ENCODE measurements around the gene IL3. TPM values are rescaled to one million over a fixed set of nuclear protein-coding genes. Genes with fewer than 3 reads are reported as not detected.

IL3 gene
- total and polyA plus RNA-seq, 2 experiments from 2014 or later: not detected

GRCh38 chr5:132046880-132047299 is 13.6 kb upstream of the IL3 start:
- H3K4me3 ChIP-seq: no peak overlapping the region
- H4K20me1 ChIP-seq (replicated peaks; ENCODE audit: insufficient read depth): no peaks in the 10 kb centered on the region
- DNase-seq (ENCODE audit: low spot score) (no peak), ATAC-seq (0 out of 3 replicates have a peak, but pooled peaks have one; percentile 29)
- Mint-ChIP-seq H3K27me3 (ENCODE audit: insufficient read depth, low read depth, poor library complexity) (no peaks in the 10 kb centered on the region), H3K4me1 (peaks cover 15% of the 10 kb centered on the region), H3K9me3 (no peaks in the 10 kb centered on the region), H3K36me3 (ENCODE audit: low read depth) (no peaks in the 10 kb centered on the region), H3K27ac (no peak overlapping the region), H3K4me3 (no peak overlapping the region)
- no peak overlapping the region for H2AFZ ChIP-seq
- H3K4me1 ChIP-seq (ENCODE audit: insufficient read depth): 0 out of 2 replicates have a peak, but pooled peaks cover 14% of the 10 kb centered on the region
- no peak for TF ChIP-seq CREB1 (CRISPR knock-in tag; IDR thresholded peaks at IDR 0.05; ENCODE audit: low read depth)
- TF ChIP-seq ZNF114 (CRISPR knock-in tag; IDR thresholded peaks at IDR 0.05): no peak
- TF ChIP-seq, protein P1, sequence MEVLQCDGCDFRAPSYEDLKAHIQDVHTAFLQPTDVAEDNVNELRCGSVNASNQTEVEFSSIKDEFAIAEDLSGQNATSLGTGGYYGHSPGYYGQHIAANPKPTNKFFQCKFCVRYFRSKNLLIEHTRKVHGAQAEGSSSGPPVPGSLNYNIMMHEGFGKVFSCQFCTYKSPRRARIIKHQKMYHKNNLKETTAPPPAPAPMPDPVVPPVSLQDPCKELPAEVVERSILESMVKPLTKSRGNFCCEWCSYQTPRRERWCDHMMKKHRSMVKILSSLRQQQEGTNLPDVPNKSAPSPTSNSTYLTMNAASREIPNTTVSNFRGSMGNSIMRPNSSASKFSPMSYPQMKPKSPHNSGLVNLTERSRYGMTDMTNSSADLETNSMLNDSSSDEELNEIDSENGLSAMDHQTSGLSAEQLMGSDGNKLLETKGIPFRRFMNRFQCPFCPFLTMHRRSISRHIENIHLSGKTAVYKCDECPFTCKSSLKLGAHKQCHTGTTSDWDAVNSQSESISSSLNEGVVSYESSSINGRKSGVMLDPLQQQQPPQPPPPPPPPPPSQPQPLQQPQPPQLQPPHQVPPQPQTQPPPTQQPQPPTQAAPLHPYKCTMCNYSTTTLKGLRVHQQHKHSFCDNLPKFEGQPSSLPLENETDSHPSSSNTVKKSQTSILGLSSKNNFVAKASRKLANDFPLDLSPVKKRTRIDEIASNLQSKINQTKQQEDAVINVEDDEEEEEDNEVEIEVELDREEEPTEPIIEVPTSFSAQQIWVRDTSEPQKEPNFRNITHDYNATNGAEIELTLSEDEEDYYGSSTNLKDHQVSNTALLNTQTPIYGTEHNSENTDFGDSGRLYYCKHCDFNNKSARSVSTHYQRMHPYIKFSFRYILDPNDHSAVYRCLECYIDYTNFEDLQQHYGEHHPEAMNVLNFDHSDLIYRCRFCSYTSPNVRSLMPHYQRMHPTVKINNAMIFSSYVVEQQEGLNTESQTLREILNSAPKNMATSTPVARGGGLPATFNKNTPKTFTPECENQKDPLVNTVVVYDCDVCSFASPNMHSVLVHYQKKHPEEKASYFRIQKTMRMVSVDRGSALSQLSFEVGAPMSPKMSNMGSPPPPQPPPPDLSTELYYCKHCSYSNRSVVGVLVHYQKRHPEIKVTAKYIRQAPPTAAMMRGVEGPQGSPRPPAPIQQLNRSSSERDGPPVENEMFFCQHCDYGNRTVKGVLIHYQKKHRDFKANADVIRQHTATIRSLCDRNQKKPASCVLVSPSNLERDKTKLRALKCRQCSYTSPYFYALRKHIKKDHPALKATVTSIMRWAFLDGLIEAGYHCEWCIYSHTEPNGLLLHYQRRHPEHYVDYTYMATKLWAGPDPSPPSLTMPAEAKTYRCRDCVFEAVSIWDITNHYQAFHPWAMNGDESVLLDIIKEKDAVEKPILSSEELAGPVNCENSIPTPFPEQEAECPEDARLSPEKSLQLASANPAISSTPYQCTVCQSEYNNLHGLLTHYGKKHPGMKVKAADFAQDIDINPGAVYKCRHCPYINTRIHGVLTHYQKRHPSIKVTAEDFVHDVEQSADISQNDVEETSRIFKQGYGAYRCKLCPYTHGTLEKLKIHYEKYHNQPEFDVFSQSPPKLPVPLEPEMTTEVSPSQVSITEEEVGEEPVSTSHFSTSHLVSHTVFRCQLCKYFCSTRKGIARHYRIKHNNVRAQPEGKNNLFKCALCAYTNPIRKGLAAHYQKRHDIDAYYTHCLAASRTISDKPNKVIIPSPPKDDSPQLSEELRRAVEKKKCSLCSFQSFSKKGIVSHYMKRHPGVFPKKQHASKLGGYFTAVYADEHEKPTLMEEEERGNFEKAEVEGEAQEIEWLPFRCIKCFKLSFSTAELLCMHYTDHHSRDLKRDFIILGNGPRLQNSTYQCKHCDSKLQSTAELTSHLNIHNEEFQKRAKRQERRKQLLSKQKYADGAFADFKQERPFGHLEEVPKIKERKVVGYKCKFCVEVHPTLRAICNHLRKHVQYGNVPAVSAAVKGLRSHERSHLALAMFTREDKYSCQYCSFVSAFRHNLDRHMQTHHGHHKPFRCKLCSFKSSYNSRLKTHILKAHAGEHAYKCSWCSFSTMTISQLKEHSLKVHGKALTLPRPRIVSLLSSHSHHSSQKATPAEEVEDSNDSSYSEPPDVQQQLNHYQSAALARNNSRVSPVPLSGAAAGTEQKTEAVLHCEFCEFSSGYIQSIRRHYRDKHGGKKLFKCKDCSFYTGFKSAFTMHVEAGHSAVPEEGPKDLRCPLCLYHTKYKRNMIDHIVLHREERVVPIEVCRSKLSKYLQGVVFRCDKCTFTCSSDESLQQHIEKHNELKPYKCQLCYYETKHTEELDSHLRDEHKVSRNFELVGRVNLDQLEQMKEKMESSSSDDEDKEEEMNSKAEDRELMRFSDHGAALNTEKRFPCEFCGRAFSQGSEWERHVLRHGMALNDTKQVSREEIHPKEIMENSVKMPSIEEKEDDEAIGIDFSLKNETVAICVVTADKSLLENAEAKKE (CRISPR knock-in tag; IDR thresholded peaks at IDR 0.05): no peak
- TF ChIP-seq ZNF331 (CRISPR knock-in tag; IDR thresholded peaks at IDR 0.05; ENCODE audit: low read depth): no peak
- no peak for TF ChIP-seq EZH2phosphoT487 (IDR thresholded peaks at IDR 0.05; ENCODE audit: unreplicated experiment)
- no peak for TF ChIP-seq POLR2AphosphoS5 (IDR thresholded peaks at IDR 0.05; ENCODE audit: low read depth)
- TF ChIP-seq NANOG (IDR thresholded peaks at IDR 0.05; ENCODE audit: borderline replicate concordance): no peak
- TF ChIP-seq, protein P2, sequence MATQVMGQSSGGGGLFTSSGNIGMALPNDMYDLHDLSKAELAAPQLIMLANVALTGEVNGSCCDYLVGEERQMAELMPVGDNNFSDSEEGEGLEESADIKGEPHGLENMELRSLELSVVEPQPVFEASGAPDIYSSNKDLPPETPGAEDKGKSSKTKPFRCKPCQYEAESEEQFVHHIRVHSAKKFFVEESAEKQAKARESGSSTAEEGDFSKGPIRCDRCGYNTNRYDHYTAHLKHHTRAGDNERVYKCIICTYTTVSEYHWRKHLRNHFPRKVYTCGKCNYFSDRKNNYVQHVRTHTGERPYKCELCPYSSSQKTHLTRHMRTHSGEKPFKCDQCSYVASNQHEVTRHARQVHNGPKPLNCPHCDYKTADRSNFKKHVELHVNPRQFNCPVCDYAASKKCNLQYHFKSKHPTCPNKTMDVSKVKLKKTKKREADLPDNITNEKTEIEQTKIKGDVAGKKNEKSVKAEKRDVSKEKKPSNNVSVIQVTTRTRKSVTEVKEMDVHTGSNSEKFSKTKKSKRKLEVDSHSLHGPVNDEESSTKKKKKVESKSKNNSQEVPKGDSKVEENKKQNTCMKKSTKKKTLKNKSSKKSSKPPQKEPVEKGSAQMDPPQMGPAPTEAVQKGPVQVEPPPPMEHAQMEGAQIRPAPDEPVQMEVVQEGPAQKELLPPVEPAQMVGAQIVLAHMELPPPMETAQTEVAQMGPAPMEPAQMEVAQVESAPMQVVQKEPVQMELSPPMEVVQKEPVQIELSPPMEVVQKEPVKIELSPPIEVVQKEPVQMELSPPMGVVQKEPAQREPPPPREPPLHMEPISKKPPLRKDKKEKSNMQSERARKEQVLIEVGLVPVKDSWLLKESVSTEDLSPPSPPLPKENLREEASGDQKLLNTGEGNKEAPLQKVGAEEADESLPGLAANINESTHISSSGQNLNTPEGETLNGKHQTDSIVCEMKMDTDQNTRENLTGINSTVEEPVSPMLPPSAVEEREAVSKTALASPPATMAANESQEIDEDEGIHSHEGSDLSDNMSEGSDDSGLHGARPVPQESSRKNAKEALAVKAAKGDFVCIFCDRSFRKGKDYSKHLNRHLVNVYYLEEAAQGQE (IDR thresholded peaks at IDR 0.05; ENCODE audit: unreplicated experiment): no peak
- TF ChIP-seq STAT1 (IDR thresholded peaks at IDR 0.05; ENCODE audit: unreplicated experiment): no peak
- TF ChIP-seq JUNB (IDR thresholded peaks at IDR 0.05; ENCODE audit: unreplicated experiment): no peak
- TF ChIP-seq CTCF (conservative IDR thresholded peaks at IDR 0.05; ENCODE audit: low read depth in 2 of 2): no peak
- TF ChIP-seq EZH2 (IDR thresholded peaks at IDR 0.05; ENCODE audit: low read depth, unreplicated experiment): no peak
- no peak for TF ChIP-seq ETS1 (IDR thresholded peaks at IDR 0.05)
- no peak overlapping the region for H3K4me2 ChIP-seq
- no peaks in the 10 kb centered on the region; the same call in 1 of the 2 replicates for H3K36me3 ChIP-seq (ENCODE audit: insufficient read depth)
- no peak overlapping the region for H3K27ac ChIP-seq (ENCODE audit: low read depth)
- no peaks in the 10 kb centered on the region for H3F3A ChIP-seq (replicated peaks; ENCODE audit: low read depth)
- no peaks in the 10 kb centered on the region for H3K27me3 ChIP-seq (ENCODE audit: insufficient read depth)
- H3K79me2 ChIP-seq (replicated peaks; ENCODE audit: insufficient read depth): no peaks in the 10 kb centered on the region
- no peaks in the 10 kb centered on the region for H3K9me2 ChIP-seq (ENCODE audit: insufficient read depth)

All from GM23338 (cell line).